Astrocyte of the spinal cord (primary cell): ENCODE measurements around the gene SSBP3.

Source experiments
- DNase-seq: peaks from one replicate; pipeline ENCODE4 v3.0.0; 2011; ENCODE audit warnings: low read depth, low spot score
- H3K4me3 ChIP-seq: 2 replicates; pipeline ENCODE4 v1.5.1; 2011; ENCODE audit warnings: low read depth, mild to moderate bottlenecking, low read length, moderate library complexity
- CTCF ChIP-seq: IDR thresholded peaks from 2 replicates; pipeline ENCODE4 v1.5.1; 2012; ENCODE audit warnings: low read depth, mild to moderate bottlenecking, low read length, inconsistent platforms
- in situ Hi-C: cut with HindIII; loops from 2 replicates; pipeline ENCODE4 v1.10.0; 2017; ENCODE audit warnings: low sequenced_read_pairs

The SSBP3 gene

GRCh38 chr1:54375298-54375697 lies 30.9 kb downstream of the SSBP3 start:
- DNase-seq, result no peak
- no peak overlapping the region for H3K4me3 ChIP-seq
- in situ Hi-C loops, result no loop called here
- TF ChIP-seq CTCF, result no peak

GRCh38 chr1:54374766-54375165 lies 31.4 kb downstream of the SSBP3 start:
- in situ Hi-C loops, result no loop called here
- H3K4me3 ChIP-seq, result no peak overlapping the region
- no peak for TF ChIP-seq CTCF
- DNase-seq, result no peak

GRCh38 chr1:54372978-54373377 lies 33.2 kb downstream of the SSBP3 start:
- in situ Hi-C loops, result no loop called here
- no peak overlapping the region for H3K4me3 ChIP-seq
- no peak for DNase-seq
- TF ChIP-seq CTCF, result no peak

GRCh38 chr1:54371942-54372275 lies 34.3 kb downstream of the SSBP3 start:
- H3K4me3 ChIP-seq, result no peak overlapping the region
- no peak for DNase-seq
- in situ Hi-C loops, result no loop called here
- no peak for TF ChIP-seq CTCF

GRCh38 chr1:54371038-54371941 lies 34.9 kb downstream of the SSBP3 start:
- DNase-seq, result no peak

GRCh38 chr1:54370287-54370989 lies 35.8 kb downstream of the SSBP3 start:
- in situ Hi-C loops, result no loop called here
- no peak overlapping the region for H3K4me3 ChIP-seq
- DNase-seq, result no peak
- no peak for TF ChIP-seq CTCF

More at GRCh38 chr1:54371038-54371941, 34.9 kb downstream of the SSBP3 start:
- in situ Hi-C loops, result no loop called here
- H3K4me3 ChIP-seq, result no peak overlapping the region
- no peak for TF ChIP-seq CTCF
